Fibroblast of lung (primary cell): Measurements from ENCODE around the gene OR56B4. TPM values are rescaled to one million over a fixed set of nuclear protein-coding genes. Genes with fewer than 3 reads are reported as not detected.
"Not testable (repeated sequence)": the region's sequence is repeated elsewhere in the genome, so short reads cannot be mapped to it uniquely, and the experiment has no call there.

Source experiments
- DNase-seq, 2 donors: peaks; one replicate each; pipeline versions ENCODE4 v3.0.0 to v3.0.0-alpha.2; 2010; ENCODE audit warnings: low read depth in 2 of 2
- H2AFZ ChIP-seq: 2 replicates; pipeline ENCODE4 v1.5.1; 2012; ENCODE audit warnings: low read length, control low read depth, inconsistent platforms
- H3K27ac ChIP-seq: 2 replicates; pipeline ENCODE4 v1.5.1; 2011; ENCODE audit warnings: low read length, control low read depth; ENCODE audit not compliant: insufficient read depth
- H3K27me3 ChIP-seq: 2 replicates; pipeline ENCODE4 v1.5.1; 2011; ENCODE audit warnings: mild to moderate bottlenecking, low read length; ENCODE audit not compliant: control insufficient read depth, insufficient read depth
- H3K36me3 ChIP-seq: 2 replicates; pipeline ENCODE4 v1.5.1; 2011; ENCODE audit warnings: low read length; ENCODE audit not compliant: control insufficient read depth, insufficient read depth
- H3K4me1 ChIP-seq: 2 replicates; pipeline ENCODE4 v1.5.1; 2011; ENCODE audit warnings: low read length; ENCODE audit not compliant: control insufficient read depth, insufficient read depth; ENCODE audit errors: extremely low read depth
- H3K4me2 ChIP-seq: 2 replicates; pipeline ENCODE4 v1.5.1; 2011; ENCODE audit warnings: low read length, control low read depth; ENCODE audit not compliant: insufficient read depth; ENCODE audit errors: extremely low read depth
- H3K4me3 ChIP-seq, 4 experiments: fragments of 200-600 bp in 1 of 4; sonication (generic) in 1 of 4; replicated peaks in 1 of 4; 2 replicates each; pipeline ENCODE4 v1.5.1; 2011 to 2016; ENCODE audit warnings: low read length in 4 of 4, low read depth in 3 of 4, mild to moderate bottlenecking in 3 of 4, control low read depth in 2 of 4, inconsistent platforms in 1 of 4, mixed read lengths in 1 of 4; ENCODE audit not compliant: insufficient read depth in 1 of 4; ENCODE audit errors: control extremely low read depth in 1 of 4
- H3K79me2 ChIP-seq: 2 replicates; pipeline ENCODE4 v1.5.1; 2012; ENCODE audit warnings: mild to moderate bottlenecking, low read length, inconsistent platforms; ENCODE audit not compliant: control insufficient read depth, insufficient read depth
- H3K9ac ChIP-seq: 2 replicates; pipeline ENCODE4 v1.5.1; 2011; ENCODE audit warnings: mild to moderate bottlenecking, low read length, control low read depth; ENCODE audit not compliant: insufficient read depth
- H3K9me3 ChIP-seq: 2 replicates; pipeline ENCODE4 v1.5.1; 2012; ENCODE audit warnings: low read depth, low read length; ENCODE audit not compliant: control insufficient read depth, insufficient read depth
- H4K20me1 ChIP-seq: 2 replicates; pipeline ENCODE4 v1.5.1; 2011; ENCODE audit warnings: low read length; ENCODE audit not compliant: control insufficient read depth, insufficient read depth; ENCODE audit errors: extremely low read depth
- EZH2 ChIP-seq: IDR thresholded peaks from 2 replicates; pipeline ENCODE4 v1.5.1; 2012; ENCODE audit warnings: low read length, control low read depth, mild to moderate bottlenecking; ENCODE audit errors: missing control alignments
- polyA plus RNA-seq, 2 donors: library from polyadenylated mRNA; depleted of rRNA in 1 of 2; stranded (reverse) in 1 of 2; unstranded in 1 of 2; fragments of >200 nt; gene quantifications; 2 replicates each; pipeline ENCODE4 v1.2.1, GENCODE V29; 2011 to 2012; ENCODE audit warnings: missing spikeins in 1 of 2
- total RNA-seq: library from RNA; depleted of rRNA; stranded (reverse); fragments of >200 nt; gene quantifications from 2 replicates; pipeline ENCODE4 v1.2.1, GENCODE V29; 2014
- TF ChIP-seq, protein P1 (sequence below), 2 donors: IDR thresholded peaks in 1 of 2; conservative IDR thresholded peaks in 1 of 2; 1 replicate in 1 of 2; 2 replicates in 1 of 2; pipeline ENCODE4 v1.5.1; 2011 to 2012; ENCODE audit warnings: low read length in 2 of 2, control low read depth in 1 of 2, inconsistent platforms in 1 of 2, low read depth in 1 of 2, mild to moderate bottlenecking in 1 of 2

Gene OR56B4
- total and polyA plus RNA-seq, 2 donors (not counting 1 experiment from before 2014, with no cell fraction given): not detected

DNA sequence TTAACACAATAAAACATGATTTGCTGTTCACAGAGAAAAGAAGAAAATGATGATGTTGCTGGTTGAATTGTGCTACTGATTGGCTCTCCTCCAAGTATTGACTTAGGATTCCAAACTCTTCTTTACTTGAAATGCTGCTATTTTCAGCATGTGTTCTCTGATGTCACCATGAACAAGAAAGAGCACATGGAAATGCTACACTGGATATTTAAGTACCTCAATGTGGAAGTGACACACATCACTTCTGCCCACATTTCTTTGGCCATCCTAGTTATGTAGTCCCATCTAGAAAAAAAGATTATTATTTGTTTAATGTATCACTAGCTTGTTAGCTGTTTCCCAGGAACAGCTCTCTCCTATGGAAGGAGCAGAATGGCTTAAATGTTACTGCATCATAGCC, 35.5 kb downstream of the OR56B4 start:
- Histone ChIP-seq H4K20me1 (no peaks in the 10 kb centered on the region), H3K27ac (no peak overlapping the region), H2AFZ (no peak overlapping the region), H3K4me1 (no peaks in the 10 kb centered on the region), H3K9ac (no peak overlapping the region), H3K4me3 (no peak overlapping the region), H3K9me3 (no peaks in the 10 kb centered on the region), H3K79me2 (no peaks in the 10 kb centered on the region), H3K4me2 (no peak overlapping the region), H3K27me3 (no peaks in the 10 kb centered on the region), H3K36me3 (no peaks in the 10 kb centered on the region)
- TF ChIP-seq EZH2: no peak
- TF ChIP-seq, protein P1, sequence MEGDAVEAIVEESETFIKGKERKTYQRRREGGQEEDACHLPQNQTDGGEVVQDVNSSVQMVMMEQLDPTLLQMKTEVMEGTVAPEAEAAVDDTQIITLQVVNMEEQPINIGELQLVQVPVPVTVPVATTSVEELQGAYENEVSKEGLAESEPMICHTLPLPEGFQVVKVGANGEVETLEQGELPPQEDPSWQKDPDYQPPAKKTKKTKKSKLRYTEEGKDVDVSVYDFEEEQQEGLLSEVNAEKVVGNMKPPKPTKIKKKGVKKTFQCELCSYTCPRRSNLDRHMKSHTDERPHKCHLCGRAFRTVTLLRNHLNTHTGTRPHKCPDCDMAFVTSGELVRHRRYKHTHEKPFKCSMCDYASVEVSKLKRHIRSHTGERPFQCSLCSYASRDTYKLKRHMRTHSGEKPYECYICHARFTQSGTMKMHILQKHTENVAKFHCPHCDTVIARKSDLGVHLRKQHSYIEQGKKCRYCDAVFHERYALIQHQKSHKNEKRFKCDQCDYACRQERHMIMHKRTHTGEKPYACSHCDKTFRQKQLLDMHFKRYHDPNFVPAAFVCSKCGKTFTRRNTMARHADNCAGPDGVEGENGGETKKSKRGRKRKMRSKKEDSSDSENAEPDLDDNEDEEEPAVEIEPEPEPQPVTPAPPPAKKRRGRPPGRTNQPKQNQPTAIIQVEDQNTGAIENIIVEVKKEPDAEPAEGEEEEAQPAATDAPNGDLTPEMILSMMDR (conservative IDR thresholded peaks at IDR 0.05 in 1 of 2, IDR thresholded peaks at IDR 0.05 in 1 of 2; ENCODE audit: low read depth in 1 of 2, low read length in 2 of 2): no peak
- no peak for DNase-seq

DNA sequence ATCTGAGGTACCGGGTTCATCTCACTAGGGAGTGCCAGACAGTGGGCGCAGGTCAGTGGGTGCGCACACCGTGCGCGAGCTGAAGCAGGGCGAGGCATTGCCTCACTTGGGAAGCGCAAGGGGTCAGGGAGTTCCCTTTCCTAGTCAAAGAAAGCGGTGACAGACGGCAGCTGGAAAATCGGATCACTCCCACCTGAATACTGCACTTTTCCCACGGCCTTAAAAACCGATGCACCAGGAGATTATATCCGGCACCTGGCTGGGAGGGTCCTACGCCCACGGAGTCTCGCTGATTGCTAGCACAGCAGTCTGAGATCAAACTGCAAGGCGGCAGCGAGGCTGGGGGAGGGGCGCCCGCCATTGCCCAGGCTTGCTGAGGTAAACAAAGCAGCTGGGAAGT, 36.3 kb downstream of the OR56B4 start:
- not testable (repeated sequence) for H3K27me3 ChIP-seq, H3K9me3 ChIP-seq, H3K9ac ChIP-seq, H3K4me1 ChIP-seq, H3K36me3 ChIP-seq, H3K4me3 ChIP-seq, DNase-seq, H2AFZ ChIP-seq, H4K20me1 ChIP-seq, H3K27ac ChIP-seq, H3K4me2 ChIP-seq, H3K79me2 ChIP-seq

DNA sequence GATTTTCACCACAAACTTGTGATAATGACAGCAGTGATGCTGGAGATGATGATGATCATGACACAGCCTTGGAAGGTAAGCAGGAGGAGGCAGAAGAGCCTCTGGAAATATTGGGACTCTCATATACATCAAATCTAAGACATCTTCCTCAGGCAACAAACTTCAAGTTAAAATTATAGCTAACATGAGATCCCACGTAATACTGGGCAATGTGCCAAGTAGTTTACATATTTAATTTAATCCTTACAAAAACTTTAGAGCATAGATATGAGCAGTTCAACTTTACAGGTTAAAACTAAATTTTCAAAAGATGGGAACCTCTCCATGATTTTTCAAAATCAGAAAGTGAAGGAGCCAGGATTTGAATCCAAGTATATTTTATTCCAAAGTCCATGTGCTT, 43.6 kb downstream of the OR56B4 start:
- TF ChIP-seq, protein P1 (conservative IDR thresholded peaks at IDR 0.05 in 1 of 2, IDR thresholded peaks at IDR 0.05 in 1 of 2; ENCODE audit: low read depth in 1 of 2, low read length in 2 of 2): no peak
- TF ChIP-seq EZH2: no peak
- H3K4me3 ChIP-seq: no peak overlapping the region
- H3K27ac ChIP-seq: no peak overlapping the region
- H3K4me1 ChIP-seq: no peaks in the 10 kb centered on the region
- no peaks in the 10 kb centered on the region for H3K27me3 ChIP-seq
- no peak for DNase-seq
- H3K9me3 ChIP-seq: no peaks in the 10 kb centered on the region
- H4K20me1 ChIP-seq: no peaks in the 10 kb centered on the region
- no peaks in the 10 kb centered on the region for H3K79me2 ChIP-seq
- no peak overlapping the region for H3K9ac ChIP-seq
- no peaks in the 10 kb centered on the region for H3K36me3 ChIP-seq
- H3K4me2 ChIP-seq: no peak overlapping the region
- no peak overlapping the region for H2AFZ ChIP-seq
